Activated T-helper 1 cell treated with anti-CD3 and anti-CD28 coated beads, Interleukin-12 subunit alpha, Interleukin-12 subunit beta, Interleukin-2, Interleukin-4 antibody, amounts not matched to agents 30 ng/mL and 10 ng/mL and 1 ng/mL, durations not matched to agents 14 hours and 24 hours and 36 hours (primary cell): ENCODE measurements around the gene MAML2. TPM values are rescaled to one million over a fixed set of nuclear protein-coding genes. Genes with fewer than 3 reads are reported as not detected.
A peak's percentile ranks its signal among the peaks of the same experiment; 100 is the strongest.
"Not testable (repeated sequence)": the region's sequence is repeated elsewhere in the genome, so short reads cannot be mapped to it uniquely, and the experiment has no call there.

Experiments used
- DNase-seq: peaks from one replicate; pipeline ENCODE4 v3.0.0; 2021; ENCODE audit warnings: low spot score
- H3K27ac Mint-ChIP-seq: one replicate; pipeline ENCODE4 v1.8.0; 2021; ENCODE audit warnings: mild to moderate bottlenecking, mixed read lengths
- H3K27me3 Mint-ChIP-seq: one replicate; pipeline ENCODE4 v1.8.0; 2022; ENCODE audit warnings: mild to moderate bottlenecking, moderate library complexity, mixed read lengths; ENCODE audit not compliant: insufficient read depth
- H3K36me3 Mint-ChIP-seq: one replicate; pipeline ENCODE4 v1.8.0; 2021; ENCODE audit warnings: low read depth, mixed read lengths
- H3K4me1 Mint-ChIP-seq: one replicate; pipeline ENCODE4 v1.8.0; 2021; ENCODE audit warnings: low read depth, mixed read lengths
- H3K4me3 Mint-ChIP-seq: one replicate; pipeline ENCODE4 v1.8.0; 2021; ENCODE audit warnings: mild to moderate bottlenecking, moderate library complexity, mixed read lengths
- H3K9me3 Mint-ChIP-seq: one replicate; pipeline ENCODE4 v1.8.0; 2021; ENCODE audit warnings: mixed read lengths
- intact Hi-C: fragments of 100-400 bp; cut with micrococcal nuclease; formaldehyde crosslinking; loops from one replicate; pipeline ENCODE4 v1.15.1; 2024
- total RNA-seq: library from RNA; stranded (reverse); gene quantifications from 2 replicates; pipeline ENCODE4 v1.2.3, GENCODE V29; 2022

Gene MAML2
- total RNA-seq, 1 donor from 2014 or later: 10.0 TPM

GRCh38 chr11:96293109-96293508 lies 49.9 kb downstream of the MAML2 start:
- intact Hi-C loops: loop anchor here (2.0 kb wide), 3 partner anchors 34 to 50 kb away; no protein-coding TSS in a partner anchor
- H3K36me3 Mint-ChIP-seq: peaks cover 10% of the 10 kb centered on the region
- H3K9me3 Mint-ChIP-seq: no peaks in the 10 kb centered on the region
- no peak overlapping the region for H3K4me3 Mint-ChIP-seq
- no peak for DNase-seq
- no peaks in the 10 kb centered on the region for H3K27me3 Mint-ChIP-seq
- peaks cover 43% of the 10 kb centered on the region for H3K4me1 Mint-ChIP-seq
- no peak overlapping the region for H3K27ac Mint-ChIP-seq

GRCh38 chr11:96292291-96293010 lies 50.5 kb downstream of the MAML2 start:
- Mint-ChIP-seq H3K27me3 (no peaks in the 10 kb centered on the region), H3K36me3 (peaks cover 10% of the 10 kb centered on the region), H3K27ac (no peak overlapping the region), H3K4me1 (peaks cover 46% of the 10 kb centered on the region), H3K4me3 (no peak overlapping the region), H3K9me3 (no peaks in the 10 kb centered on the region)
- intact Hi-C loops: loop anchor here (2.0 kb wide), 3 partner anchors 34 to 50 kb away; no protein-coding TSS in a partner anchor
- DNase-seq: no peak

GRCh38 chr11:96290631-96291030 lies 52.4 kb downstream of the MAML2 start:
- intact Hi-C loops: no loop called here
- peaks cover 47% of the 10 kb centered on the region for H3K4me1 Mint-ChIP-seq
- H3K36me3 Mint-ChIP-seq: peaks cover 13% of the 10 kb centered on the region
- H3K4me3 Mint-ChIP-seq: no peak overlapping the region
- no peak for DNase-seq
- no peaks in the 10 kb centered on the region for H3K27me3 Mint-ChIP-seq
- peaks cover 8% of the 10 kb centered on the region for H3K9me3 Mint-ChIP-seq
- H3K27ac Mint-ChIP-seq: no peak overlapping the region

- DNase-seq: no peak
- Mint-ChIP-seq H3K4me3 (no peak overlapping the region), H3K36me3 (peaks cover 19% of the 10 kb centered on the region), H3K27me3 (no peaks in the 10 kb centered on the region), H3K27ac (no peak overlapping the region), H3K9me3 (peaks cover 14% of the 10 kb centered on the region), H3K4me1 (peaks cover 51% of the 10 kb centered on the region)
- intact Hi-C loops: no loop called here
Measured at GRCh38 chr11:96290031-96290430, 53.0 kb downstream of the MAML2 start.

- DNase-seq: no peak
- Mint-ChIP-seq H3K4me1 (peaks cover 50% of the 10 kb centered on the region), H3K27me3 (no peaks in the 10 kb centered on the region), H3K9me3 (peaks cover 18% of the 10 kb centered on the region), H3K27ac (no peak overlapping the region), H3K4me3 (no peak overlapping the region), H3K36me3 (peaks cover 20% of the 10 kb centered on the region)
- intact Hi-C loops: loop anchor here (2.0 kb wide), 1 partner anchor 100 kb away; no protein-coding TSS in a partner anchor
Measured at GRCh38 chr11:96288915-96289314, 54.1 kb downstream of the MAML2 start.

GRCh38 chr11:96287822-96288439 lies 55.1 kb downstream of the MAML2 start:
- DNase-seq: no peak
- intact Hi-C loops: loop anchor here (2.0 kb wide), 1 partner anchor 99 kb away; no protein-coding TSS in a partner anchor
- Mint-ChIP-seq H3K9me3 (peaks cover 18% of the 10 kb centered on the region), H3K27ac (peak overlapping the region; percentile 59), H3K4me1 (peaks cover 45% of the 10 kb centered on the region), H3K36me3 (peaks cover 20% of the 10 kb centered on the region), H3K4me3 (peak overlapping the region; percentile 0), H3K27me3 (no peaks in the 10 kb centered on the region)

GRCh38 chr11:96285985-96286384 lies 57.0 kb downstream of the MAML2 start:
- intact Hi-C loops: loop anchor here (2.0 kb wide), 1 partner anchor 19 kb away; no protein-coding TSS in a partner anchor
- peaks cover 16% of the 10 kb centered on the region for H3K36me3 Mint-ChIP-seq
- peaks cover 45% of the 10 kb centered on the region for H3K4me1 Mint-ChIP-seq
- not testable (repeated sequence) for H3K4me3 Mint-ChIP-seq, H3K27ac Mint-ChIP-seq, H3K27me3 Mint-ChIP-seq, DNase-seq
- peaks cover 18% of the 10 kb centered on the region for H3K9me3 Mint-ChIP-seq

GRCh38 chr11:96284917-96285316 lies 58.1 kb downstream of the MAML2 start:
- intact Hi-C loops: loop anchor here (1.0 to 2.0 kb wide), 2 partner anchors 18 to 58 kb away; partner anchors contain the start of gene MAML2
- H3K4me1 Mint-ChIP-seq: peaks cover 50% of the 10 kb centered on the region

GRCh38 chr11:96284401-96284800 lies 58.6 kb downstream of the MAML2 start:
- Mint-ChIP-seq H3K27me3 (no peaks in the 10 kb centered on the region), H3K9me3 (peaks cover 18% of the 10 kb centered on the region), H3K4me3 (no peak overlapping the region), H3K36me3 (peaks cover 18% of the 10 kb centered on the region), H3K4me1 (peaks cover 53% of the 10 kb centered on the region), H3K27ac (no peak overlapping the region)
- DNase-seq: no peak
- intact Hi-C loops: loop anchor here (1.0 to 2.0 kb wide), 2 partner anchors 18 to 59 kb away; partner anchors contain the start of gene MAML2

More at GRCh38 chr11:96284917-96285316, 58.1 kb downstream of the MAML2 start:
- no peak overlapping the region for H3K4me3 Mint-ChIP-seq
- no peak for DNase-seq
- peaks cover 18% of the 10 kb centered on the region for H3K9me3 Mint-ChIP-seq
- no peaks in the 10 kb centered on the region for H3K27me3 Mint-ChIP-seq
- peaks cover 18% of the 10 kb centered on the region for H3K36me3 Mint-ChIP-seq
- H3K27ac Mint-ChIP-seq: no peak overlapping the region

- H3K36me3 Mint-ChIP-seq: peaks cover 21% of the 10 kb centered on the region
- intact Hi-C loops: no loop called here
- H3K4me3 Mint-ChIP-seq: no peak overlapping the region
- H3K27me3 Mint-ChIP-seq: no peaks in the 10 kb centered on the region
- H3K9me3 Mint-ChIP-seq: peaks cover 18% of the 10 kb centered on the region
- no peak for DNase-seq
- H3K4me1 Mint-ChIP-seq: peaks cover 56% of the 10 kb centered on the region
- no peak overlapping the region for H3K27ac Mint-ChIP-seq
Measured at GRCh38 chr11:96282625-96283220, 60.3 kb downstream of the MAML2 start.

GRCh38 chr11:96280444-96280843 lies 62.6 kb downstream of the MAML2 start:
- no peak overlapping the region for H3K4me3 Mint-ChIP-seq
- peaks cover 14% of the 10 kb centered on the region for H3K36me3 Mint-ChIP-seq
- H3K27ac Mint-ChIP-seq: no peak overlapping the region
- peaks cover 51% of the 10 kb centered on the region for H3K4me1 Mint-ChIP-seq
- H3K9me3 Mint-ChIP-seq: peaks cover 7% of the 10 kb centered on the region
- intact Hi-C loops: no loop called here
- DNase-seq: no peak
- no peaks in the 10 kb centered on the region for H3K27me3 Mint-ChIP-seq

- peaks cover 2% of the 10 kb centered on the region for H3K9me3 Mint-ChIP-seq
- no peak overlapping the region for H3K4me3 Mint-ChIP-seq
- DNase-seq: no peak
- H3K27ac Mint-ChIP-seq: no peak overlapping the region
- intact Hi-C loops: no loop called here
- H3K36me3 Mint-ChIP-seq: peaks cover 8% of the 10 kb centered on the region
- peaks cover 45% of the 10 kb centered on the region for H3K4me1 Mint-ChIP-seq
- H3K27me3 Mint-ChIP-seq: no peaks in the 10 kb centered on the region
Measured at GRCh38 chr11:96279896-96280290, 63.1 kb downstream of the MAML2 start.
